Spleen (tissue), 7 donors: Measurements from ENCODE around the gene SETDB2.

Experiments used
- CTCF ChIP-seq, 11 experiments: fragments of 200-600 bp in 7 of 11; fragments of 450-650 bp in 4 of 11; sonication (generic) in 4 of 11; IDR thresholded peaks in 8 of 11; conservative IDR thresholded peaks in 3 of 11; 1 replicate in 7 of 11; 2 replicates in 4 of 11; pipeline versions ENCODE4 v1.4.0 to v1.8.0; 2016 to 2021; ENCODE audit warnings: antibody characterized with exemption in 11 of 11, inconsistent platforms in 4 of 11, mild to moderate bottlenecking in 1 of 11
- POLR2A ChIP-seq, 3 donors: fragments of 450-650 bp; IDR thresholded peaks; one replicate each; pipeline ENCODE4 v1.5.1; 2017; ENCODE audit warnings: antibody characterized with exemption in 3 of 3, mild to moderate bottlenecking in 1 of 3
- POLR2AphosphoS5 ChIP-seq, 3 donors: sonication (generic); formaldehyde crosslinking; IDR thresholded peaks; one replicate each; pipeline ENCODE4 v1.5.1; 2017; ENCODE audit warnings: antibody characterized with exemption in 3 of 3
- donor health status: DM: no; HTN: no; CAD: no; lungs with moderate emphysema.
- donor health status: DM: no; HTN: no; CAD: no.
- donor health status: DM: no; HTN: no; CAD: no.

GRCh38 chr13:49404703-49405020 lies 39.4 kb upstream of the SETDB2 start:
- TF ChIP-seq CTCF (IDR thresholded peaks at IDR 0.05 in 8 of 11, conservative IDR thresholded peaks at IDR 0.05 in 3 of 11) (no peak), POLR2A (IDR thresholded peaks at IDR 0.05) (no peak), POLR2AphosphoS5 (IDR thresholded peaks at IDR 0.05) (no peak)
